HPDE6-E6E7 (cell line): ENCODE measurements around the gene GPRC5B.

ENCODE experiments used
- DNase-seq: peaks from one replicate; pipeline ENCODE4 v3.0.0; 2011; ENCODE audit warnings: missing footprints; ENCODE audit errors: extremely low spot score

The GPRC5B gene

GRCh38 chr16:19872179-19872863, 12.3 kb downstream of the GPRC5B start:
- no peak for DNase-seq

DNA sequence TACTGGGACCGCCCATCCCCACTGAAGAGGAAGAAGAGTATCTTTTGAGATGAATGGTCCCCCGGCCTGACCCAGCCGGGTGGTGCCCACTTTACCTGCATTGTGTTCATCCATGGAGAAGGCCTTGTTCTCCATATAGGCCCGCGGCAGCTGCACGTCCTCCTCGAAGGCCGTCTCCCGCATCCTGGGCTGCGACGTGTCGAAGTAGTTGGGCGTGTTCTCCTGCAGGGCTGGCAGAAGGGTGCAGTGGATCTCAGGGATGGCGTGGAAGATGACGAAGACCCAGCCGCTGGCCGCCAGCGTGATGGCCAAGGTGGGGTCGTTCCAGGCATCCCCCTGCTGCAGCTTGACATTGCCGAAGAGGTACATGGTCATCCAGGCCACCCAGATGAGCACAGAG, 12.9 kb downstream of the GPRC5B start:
- DNase-seq = no peak

DNA sequence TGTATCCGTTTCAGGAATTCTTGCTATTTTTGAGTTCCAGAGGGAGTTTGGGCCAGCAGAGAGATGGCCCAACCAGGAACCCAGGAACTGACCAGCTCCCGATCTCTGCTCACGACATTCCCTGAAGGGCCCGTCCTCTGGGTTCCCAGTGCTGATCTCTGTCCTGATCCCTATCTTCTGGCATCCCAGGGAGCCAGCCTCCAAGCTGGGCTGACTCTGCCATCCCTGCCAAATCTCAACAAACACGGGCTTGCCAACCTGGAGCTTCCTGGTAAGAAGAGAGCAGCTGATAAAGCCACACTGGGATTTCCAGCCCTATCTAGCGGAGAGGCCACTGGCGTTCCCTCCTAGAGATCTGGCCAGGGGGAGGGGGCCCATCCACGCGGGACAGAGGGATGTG, 16.2 kb downstream of the GPRC5B start:
- no peak for DNase-seq

- no peak for DNase-seq
Measured at GRCh38 chr16:19864566-19864965, 20.1 kb downstream of the GPRC5B start.

DNA sequence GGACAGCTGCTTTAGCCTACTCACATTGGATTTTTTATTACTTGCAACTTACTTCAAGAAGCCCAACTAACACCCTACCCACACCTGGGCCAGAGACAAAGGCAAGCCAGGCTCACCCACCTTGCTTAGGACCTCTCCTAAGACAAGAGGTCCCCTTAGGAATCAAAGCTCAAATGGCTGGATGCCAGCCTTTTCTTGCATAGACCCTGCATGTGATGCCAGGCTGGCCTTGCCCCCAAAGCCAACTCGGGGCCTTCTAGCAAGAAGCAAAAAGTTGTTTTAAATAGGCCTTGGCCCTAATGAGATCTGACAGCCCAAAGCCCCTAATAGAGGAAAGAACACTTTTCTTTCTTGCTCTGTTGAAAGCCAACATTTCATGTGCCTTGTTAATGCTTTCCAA, 20.7 kb downstream of the GPRC5B start:
- no peak for DNase-seq

GRCh38 chr16:19861811-19862327, 22.8 kb downstream of the GPRC5B start:
- no peak for DNase-seq

DNA sequence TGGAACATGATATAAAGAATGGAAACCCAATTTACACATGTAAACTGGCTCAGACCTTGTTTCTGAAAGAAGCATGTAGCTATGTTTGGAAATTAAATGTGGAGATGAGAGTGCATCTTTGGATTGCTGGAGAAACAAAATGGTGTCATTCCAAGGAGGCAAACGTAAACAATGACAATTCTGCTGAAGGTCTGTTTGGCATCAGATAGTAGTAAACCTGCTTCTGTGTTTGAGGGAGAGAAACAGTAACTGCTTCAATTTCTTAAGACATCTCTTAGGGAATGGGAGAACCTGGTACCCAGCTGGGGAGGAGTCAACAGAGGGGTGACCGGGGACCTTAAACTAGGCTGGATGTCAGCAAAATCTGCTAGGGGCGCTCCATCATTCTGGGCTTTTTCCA, 23.5 kb downstream of the GPRC5B start:
- no peak for DNase-seq

GRCh38 chr16:19860166-19861041, 24.2 kb downstream of the GPRC5B start:
- DNase-seq = no peak

DNA sequence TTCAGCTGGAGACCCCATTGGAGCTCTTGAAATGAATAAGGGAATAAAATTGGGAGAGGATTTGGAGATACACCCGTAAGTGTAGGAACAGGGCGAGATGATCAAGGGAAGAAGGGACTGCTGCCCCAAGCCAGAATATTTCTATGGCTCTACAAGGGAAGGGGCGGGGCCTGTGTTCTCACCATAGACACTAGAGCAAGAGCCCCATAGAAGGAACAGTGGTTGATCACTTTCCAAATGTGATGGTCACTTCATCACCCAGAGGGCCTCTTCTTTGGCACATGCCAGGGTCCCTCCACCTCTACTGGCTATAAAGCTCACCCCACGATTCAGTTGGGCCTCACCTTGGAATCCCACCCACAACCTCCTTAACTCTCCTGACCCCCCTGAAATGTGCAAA, 25.0 kb downstream of the GPRC5B start:
- DNase-seq = no peak

DNA sequence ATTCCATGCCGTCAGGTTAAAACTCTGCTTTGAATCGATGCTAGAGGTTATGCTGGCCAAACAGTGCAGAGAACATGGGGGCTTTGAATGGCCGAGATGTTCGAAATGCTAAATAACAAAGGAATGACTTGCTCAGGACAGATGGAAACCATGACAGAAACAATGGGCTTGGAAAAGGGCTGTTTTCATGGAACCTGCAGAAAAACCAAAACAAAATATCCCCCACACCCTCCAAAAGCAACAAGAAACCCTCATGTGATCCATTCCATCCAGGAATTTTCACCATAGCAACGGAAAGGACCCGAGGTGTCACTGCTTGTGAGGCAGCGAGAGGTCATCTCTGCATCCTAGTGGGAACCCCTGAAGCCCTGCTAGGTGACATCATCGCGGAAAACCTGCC, 25.5 kb downstream of the GPRC5B start:
- no peak for DNase-seq

GRCh38 chr16:19858340-19859018, 26.2 kb downstream of the GPRC5B start:
- DNase-seq = no peak

DNA sequence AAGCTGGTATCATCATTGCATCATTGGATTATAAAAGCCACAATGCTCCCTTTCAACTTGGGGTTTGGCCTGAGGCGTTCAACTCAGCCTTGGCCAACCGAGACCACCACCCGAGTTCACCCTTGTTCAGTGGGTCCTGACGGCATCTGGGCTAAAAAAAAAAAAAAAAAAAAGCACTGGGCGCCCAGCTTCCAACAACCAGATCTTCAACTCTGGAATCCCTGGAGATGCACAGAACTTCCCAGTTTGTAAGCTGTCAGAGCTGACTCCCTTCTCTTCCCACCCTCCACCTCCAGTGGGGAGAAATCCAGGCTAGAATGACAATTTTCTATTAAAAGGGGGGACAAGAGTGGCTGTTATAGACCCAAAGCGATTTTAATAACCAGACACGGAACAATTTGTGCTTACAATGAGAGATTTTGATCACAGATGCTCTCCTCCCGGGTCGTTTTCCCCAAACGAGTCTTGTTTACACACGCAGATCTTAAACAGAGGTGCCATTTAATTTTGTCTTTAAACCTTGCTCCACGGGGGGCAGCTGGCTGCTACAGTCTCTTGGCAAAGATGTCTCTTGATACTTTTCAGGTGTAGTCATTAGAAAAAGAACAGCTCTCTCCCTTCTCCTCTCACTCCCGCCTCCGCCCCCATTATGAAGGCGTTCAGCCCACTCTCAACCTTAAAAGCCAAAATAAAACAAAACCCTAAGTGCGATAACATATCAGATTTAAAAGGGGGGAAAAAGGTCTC, 26.9 kb downstream of the GPRC5B start:
- DNase-seq = no peak

DNA sequence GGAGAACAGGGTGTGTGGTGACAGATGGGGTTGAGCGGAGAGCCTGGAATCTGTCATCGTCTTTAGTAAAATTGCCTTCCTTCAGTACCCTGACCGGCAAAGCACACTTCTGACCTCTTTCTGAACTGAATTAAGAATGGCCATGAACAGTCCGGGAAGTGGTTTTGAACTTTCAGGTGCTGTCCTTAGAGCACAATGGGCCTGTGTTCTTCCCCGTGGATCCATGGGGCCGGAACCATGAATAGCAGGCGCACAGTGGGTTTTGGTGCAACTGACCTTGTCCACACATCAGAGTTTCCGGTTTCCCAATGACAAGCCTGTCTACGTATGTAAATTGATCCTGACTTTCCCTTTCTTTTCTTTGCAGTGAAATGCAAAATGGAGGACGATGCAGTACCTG, 28.5 kb downstream of the GPRC5B start:
- DNase-seq = no peak

GRCh38 chr16:19854543-19854876, 30.1 kb downstream of the GPRC5B start:
- DNase-seq = no peak

DNA sequence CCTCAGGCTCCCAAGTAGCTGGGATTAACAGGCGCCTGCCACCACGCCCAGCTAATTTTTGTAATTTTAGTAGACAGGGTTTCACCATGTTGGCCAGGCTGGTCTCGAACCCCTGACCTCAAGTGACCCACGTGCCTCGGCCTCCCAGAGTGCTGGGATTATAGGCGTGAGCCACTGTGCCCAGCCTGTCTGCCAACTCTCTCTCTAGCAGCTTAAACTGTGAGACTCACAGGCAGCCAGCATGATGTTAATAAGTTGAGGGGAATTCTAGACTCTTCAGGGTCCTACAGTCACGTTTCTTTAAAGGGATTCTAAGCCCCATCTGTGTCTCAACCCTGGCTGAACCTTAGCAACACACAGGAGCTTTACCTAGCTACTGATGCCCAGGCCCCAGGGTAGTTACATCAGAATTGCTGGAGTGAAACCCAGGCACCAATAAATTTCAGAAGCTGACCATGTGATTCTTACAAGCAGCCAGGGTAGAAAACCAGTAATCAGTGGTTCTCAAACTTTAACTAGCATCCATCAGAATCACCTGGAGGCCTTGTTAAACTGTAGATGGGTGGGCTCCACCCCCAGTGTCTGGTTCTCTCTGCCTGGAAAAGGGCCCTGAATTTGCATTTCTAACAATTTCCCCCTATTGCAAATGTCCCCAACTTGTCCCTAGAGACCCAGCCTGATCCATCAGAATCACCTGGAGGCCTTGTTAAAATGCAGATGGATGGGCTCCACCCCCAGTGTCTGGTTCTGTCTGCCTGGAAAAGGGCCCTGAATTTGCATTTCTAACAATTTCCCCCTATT, 30.7 kb downstream of the GPRC5B start:
- DNase-seq = no peak

GRCh38 chr16:19853132-19853741, 31.4 kb downstream of the GPRC5B start:
- DNase-seq = no peak

GRCh38 chr16:19851476-19851875, 33.2 kb downstream of the GPRC5B start:
- DNase-seq = no peak

GRCh38 chr16:19850131-19850817, 34.4 kb downstream of the GPRC5B start:
- no peak for DNase-seq

DNA sequence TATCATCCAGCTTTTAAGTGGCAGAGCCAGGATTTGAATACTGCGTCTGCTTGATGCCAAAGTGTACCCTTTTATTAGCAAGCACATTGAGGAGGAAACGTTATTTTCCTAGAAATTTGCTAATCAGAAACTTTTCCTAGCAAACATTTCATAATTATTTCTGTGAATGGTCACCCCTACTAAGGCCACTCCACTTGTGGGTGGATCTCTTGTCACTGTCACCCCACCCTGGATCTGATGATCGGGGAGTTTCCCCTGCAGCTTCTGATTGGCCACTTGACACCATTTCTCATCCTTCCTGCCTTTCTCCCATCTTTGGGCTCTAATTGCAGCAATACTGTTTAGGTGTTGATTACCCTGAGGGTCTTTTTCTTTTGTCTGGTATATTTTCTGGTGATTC, 35.9 kb downstream of the GPRC5B start:
- no peak for DNase-seq

DNA sequence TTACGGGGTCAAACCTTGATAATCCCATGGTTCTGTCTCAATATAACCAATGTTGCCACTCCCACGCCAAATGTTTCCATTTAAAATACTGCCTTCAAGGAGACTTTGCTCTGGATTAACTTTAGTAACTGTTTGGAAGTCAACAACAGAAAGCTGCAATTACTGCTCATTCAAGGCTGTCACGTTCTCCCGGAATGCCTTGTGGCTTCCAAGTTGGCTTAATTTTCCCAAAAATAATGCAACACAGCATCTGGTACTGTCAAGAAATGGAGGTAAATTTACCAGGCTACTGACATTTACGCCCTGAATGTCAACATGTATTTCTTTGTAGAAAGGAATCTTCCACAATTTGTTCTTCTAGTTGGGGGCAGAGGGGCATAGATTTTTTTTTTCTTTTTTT, 38.2 kb downstream of the GPRC5B start:
- no peak for DNase-seq
